Fibroblast of pulmonary artery (primary cell): ENCODE data around the gene SAMD14.

Experiments
- DNase-seq: peaks from one replicate; pipeline ENCODE4 v3.0.0-alpha.2; 2010; ENCODE audit warnings: low read depth
- H3K4me3 ChIP-seq: replicated peaks from 2 replicates; pipeline ENCODE4 v1.5.1; 2011; ENCODE audit warnings: low read depth, mild to moderate bottlenecking, control low read depth, low read length, moderate library complexity
- CTCF ChIP-seq: IDR thresholded peaks from 2 replicates; pipeline ENCODE4 v1.5.1; 2011; ENCODE audit warnings: mild to moderate bottlenecking, control low read depth, low read length, inconsistent platforms; ENCODE audit errors: missing control alignments

SAMD14 gene

GRCh38 chr17:50169121-50169764 is 39.3 kb upstream of the SAMD14 start:
- peak; percentile 76 for DNase-seq
- TF ChIP-seq CTCF, result peak; percentile 84
- no peak overlapping the region for H3K4me3 ChIP-seq

GRCh38 chr17:50168319-50168718 is 38.4 kb upstream of the SAMD14 start:
- no peak for TF ChIP-seq CTCF
- no peak overlapping the region for H3K4me3 ChIP-seq
- DNase-seq, result no peak

DNA sequence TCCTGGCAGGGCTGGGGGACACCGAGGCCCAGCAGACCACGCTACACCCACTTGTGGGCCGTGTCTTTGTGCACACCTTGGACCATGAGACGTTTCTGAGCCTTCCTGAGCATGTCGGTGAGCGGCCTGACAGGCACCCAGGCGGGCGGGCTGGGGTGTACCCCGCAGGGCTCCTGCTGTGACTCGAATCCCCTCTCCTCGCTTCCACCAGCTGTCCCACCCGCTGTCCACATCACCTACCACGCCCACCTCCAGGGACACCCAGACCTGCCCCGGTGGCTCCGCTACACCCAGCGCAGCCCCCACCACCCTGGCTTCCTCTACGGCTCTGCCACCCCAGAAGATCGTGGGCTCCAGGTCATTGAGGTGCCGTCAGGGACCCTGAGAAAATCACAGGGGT is 37.4 kb upstream of the SAMD14 start:
- no peak for TF ChIP-seq CTCF
- no peak for DNase-seq
- H3K4me3 ChIP-seq, result no peak overlapping the region

GRCh38 chr17:50166518-50167181 is 36.7 kb upstream of the SAMD14 start:
- no peak for TF ChIP-seq CTCF
- no peak overlapping the region for H3K4me3 ChIP-seq
- DNase-seq, result no peak

GRCh38 chr17:50165867-50166517 is 36.0 kb upstream of the SAMD14 start, which contains the start of gene SGCA:
SGCA (plus strand) TSS chr17:50166005; CDS start chr17:50166041, 36 bp downstream.
- no peak for DNase-seq
- TF ChIP-seq CTCF, result no peak
- no peak within 1 kb of the TSS for H3K4me3 ChIP-seq

GRCh38 chr17:50165466-50165865 is 35.5 kb upstream of the SAMD14 start:
- no peak overlapping the region for H3K4me3 ChIP-seq
- no peak for TF ChIP-seq CTCF
- no peak for DNase-seq
